Bronchial epithelial cell (primary cell): ENCODE measurements around the gene MRPL48. TPM values are rescaled to one million over a fixed set of nuclear protein-coding genes. Genes with fewer than 3 reads are reported as not detected.
"Not testable (repeated sequence)": the region's sequence is repeated elsewhere in the genome, so short reads cannot be mapped to it uniquely, and the experiment has no call there.

Experiments used
- DNase-seq: peaks from one replicate; pipeline ENCODE4 v3.0.0-alpha.2; 2010; ENCODE audit warnings: low read depth
- FAIRE-seq: peaks from 2 replicates; lab custom pipeline; 2011; peaks lifted over from hg19 to GRCh38; lab: Jason Lieb, UNC
- H3K27me3 ChIP-seq: 2 replicates; pipeline ENCODE4 v1.5.1; 2011; ENCODE audit warnings: low read length; ENCODE audit not compliant: control insufficient read depth, insufficient read depth
- H3K36me3 ChIP-seq: 2 replicates; pipeline ENCODE4 v1.5.1; 2011; ENCODE audit warnings: low read length; ENCODE audit not compliant: control insufficient read depth, insufficient read depth
- H3K4me3 ChIP-seq: 2 replicates; pipeline ENCODE4 v1.5.1; 2011; ENCODE audit warnings: mild to moderate bottlenecking, low read depth, low read length, control low read depth
- CTCF ChIP-seq: IDR thresholded peaks from 2 replicates; pipeline ENCODE4 v1.5.1; 2011; ENCODE audit warnings: mild to moderate bottlenecking, moderate library complexity, low read length, control low read depth, inconsistent platforms; ENCODE audit not compliant: insufficient read depth, severe bottlenecking
- total RNA-seq: library from RNA; depleted of rRNA; stranded (reverse); fragments of >200 nt; gene quantifications from 2 replicates; pipeline ENCODE4 v1.2.1, GENCODE V29; 2014

MRPL48 gene
- total RNA-seq, 1 donor from 2014 or later: 37.1 TPM

- H3K36me3 ChIP-seq: no peaks in the 10 kb centered on the region
- DNase-seq (peak; percentile 96), FAIRE-seq (no peak)
- peak; percentile 46 for TF ChIP-seq CTCF
- peak within 1 kb of the TSS; percentile 97 for H3K4me3 ChIP-seq
- no peaks in the 10 kb centered on the region for H3K27me3 ChIP-seq
Measured at GRCh38 chr11:73760679-73761402, 26.8 kb upstream of the MRPL48 start, which contains the start of gene RAB6A. TSS of gene RAB6A (minus strand) at chr11:73761074. CDS start at chr11:73760635, 439 bp downstream.

GRCh38 chr11:73761403-73761945 is 26.2 kb upstream of the MRPL48 start:
- no peaks in the 10 kb centered on the region for H3K36me3 ChIP-seq
- H3K4me3 ChIP-seq: peak overlapping the region; percentile 32
- DNase-seq (no peak), FAIRE-seq (no peak)
- no peak for TF ChIP-seq CTCF
- H3K27me3 ChIP-seq: no peaks in the 10 kb centered on the region

GRCh38 chr11:73762732-73763131 is 24.9 kb upstream of the MRPL48 start:
- TF ChIP-seq CTCF: no peak
- no peak overlapping the region for H3K4me3 ChIP-seq
- DNase-seq (no peak), FAIRE-seq (no peak)
- H3K36me3 ChIP-seq: no peaks in the 10 kb centered on the region
- no peaks in the 10 kb centered on the region for H3K27me3 ChIP-seq

- no peak for TF ChIP-seq CTCF
- H3K36me3 ChIP-seq: no peaks in the 10 kb centered on the region
- DNase-seq (no peak), FAIRE-seq (no peak)
- H3K27me3 ChIP-seq: no peaks in the 10 kb centered on the region
- H3K4me3 ChIP-seq: no peak overlapping the region
Measured at GRCh38 chr11:73766763-73767162, 20.9 kb upstream of the MRPL48 start.

- H3K36me3 ChIP-seq, FAIRE-seq, H3K4me3 ChIP-seq, DNase-seq, H3K27me3 ChIP-seq: not testable (repeated sequence)
Measured at GRCh38 chr11:73770811-73771210, 16.9 kb upstream of the MRPL48 start.

GRCh38 chr11:73779084-73779902 is 8.4 kb upstream of the MRPL48 start:
- DNase-seq: peak; percentile 95
- Histone ChIP-seq H3K27me3 (no peaks in the 10 kb centered on the region), H3K36me3 (no peaks in the 10 kb centered on the region), H3K4me3 (peak overlapping the region; percentile 53)
- FAIRE-seq: no peak
- no peak for TF ChIP-seq CTCF
